Esophagus muscularis mucosa (tissue), 4 donors: ENCODE results near the gene SLF2.

Experiments
- CTCF ChIP-seq, 3 experiments: fragments of 200-600 bp in 2 of 3; fragments of 450-650 bp in 1 of 3; sonication (generic) in 2 of 3; IDR thresholded peaks; one replicate each; pipeline ENCODE4 v1.5.1; 2017 to 2019; ENCODE audit warnings: antibody characterized with exemption in 3 of 3, mild to moderate bottlenecking in 2 of 3, moderate library complexity in 1 of 3
- EP300 ChIP-seq: sonication (generic); formaldehyde crosslinking; IDR thresholded peaks from one replicate; pipeline ENCODE4 v1.6.1; 2017; ENCODE audit warnings: antibody characterized with exemption
- POLR2A ChIP-seq: fragments of 450-650 bp; IDR thresholded peaks from one replicate; pipeline ENCODE4 v1.6.1; 2017; ENCODE audit warnings: antibody characterized with exemption, moderate library complexity, mild to moderate bottlenecking, low read depth

- TF ChIP-seq CTCF (IDR thresholded peaks at IDR 0.05) (no peak), POLR2A (no peak), EP300 (no peak)
Measured at GRCh38 chr10:100873827-100874326, 38.9 kb upstream of the SLF2 start.
